Brain microvascular endothelial cell (primary cell): Measurements from ENCODE around the gene ATF5.

Source experiments
- DNase-seq: peaks from one replicate; pipeline ENCODE4 v3.0.0-alpha.2; 2020
- H3K27ac ChIP-seq: fragments of 250-450 bp; sonication (Bioruptor Pico); 2 replicates; pipeline ENCODE4 v1.5.1; 2020; ENCODE audit warnings: mild to moderate bottlenecking, moderate library complexity
- H3K27me3 ChIP-seq: fragments of 250-450 bp; sonication (Bioruptor Pico); replicated peaks from 2 replicates; pipeline ENCODE4 v1.5.1; 2020; ENCODE audit warnings: mild to moderate bottlenecking
- H3K36me3 ChIP-seq: fragments of 250-450 bp; sonication (Bioruptor Pico); replicated peaks from 2 replicates; pipeline ENCODE4 v1.5.1; 2020; ENCODE audit warnings: mild to moderate bottlenecking
- H3K4me3 ChIP-seq: 2 replicates; pipeline ENCODE4 v1.5.1; 2011; ENCODE audit warnings: low read depth, mild to moderate bottlenecking, control low read depth, low read length, moderate library complexity
- in situ Hi-C: cut with HindIII; loops from 2 replicates; pipeline ENCODE4 v1.10.0; 2017; ENCODE audit warnings: low sequenced_read_pairs, low pct_ligation_motif_present
- TF ChIP-seq, protein P1 (sequence below): IDR thresholded peaks from 2 replicates; pipeline ENCODE4 v1.5.1; 2011; ENCODE audit warnings: low read depth, mild to moderate bottlenecking, moderate library complexity, low read length, control low read depth, inconsistent platforms; ENCODE audit errors: missing control alignments

Gene ATF5

DNA sequence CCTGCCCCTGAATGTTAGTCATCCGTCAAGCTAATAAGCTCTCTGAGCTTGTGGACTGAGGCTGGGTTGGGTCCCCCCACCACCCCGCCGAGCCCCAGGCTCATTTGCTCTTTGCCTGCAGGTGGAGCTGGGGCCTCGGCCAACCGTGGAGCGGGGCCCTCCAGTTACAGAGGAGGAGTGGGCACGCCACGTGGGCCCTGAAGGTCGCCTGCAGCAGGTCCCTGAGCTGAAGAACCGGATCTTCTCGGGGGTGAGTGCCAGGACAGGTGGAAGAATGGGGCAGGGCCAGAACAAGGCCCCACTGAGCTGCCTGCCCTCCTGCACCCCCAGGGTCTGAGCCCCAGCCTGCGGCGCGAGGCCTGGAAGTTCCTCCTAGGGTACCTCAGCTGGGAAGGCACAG, 46.4 kb upstream of the ATF5 start:
- H3K27ac ChIP-seq = no peak overlapping the region
- H3K27me3 ChIP-seq = no peaks in the 10 kb centered on the region
- no peak for DNase-seq
- peaks cover 44% of the 10 kb centered on the region for H3K36me3 ChIP-seq
- TF ChIP-seq, protein P1, sequence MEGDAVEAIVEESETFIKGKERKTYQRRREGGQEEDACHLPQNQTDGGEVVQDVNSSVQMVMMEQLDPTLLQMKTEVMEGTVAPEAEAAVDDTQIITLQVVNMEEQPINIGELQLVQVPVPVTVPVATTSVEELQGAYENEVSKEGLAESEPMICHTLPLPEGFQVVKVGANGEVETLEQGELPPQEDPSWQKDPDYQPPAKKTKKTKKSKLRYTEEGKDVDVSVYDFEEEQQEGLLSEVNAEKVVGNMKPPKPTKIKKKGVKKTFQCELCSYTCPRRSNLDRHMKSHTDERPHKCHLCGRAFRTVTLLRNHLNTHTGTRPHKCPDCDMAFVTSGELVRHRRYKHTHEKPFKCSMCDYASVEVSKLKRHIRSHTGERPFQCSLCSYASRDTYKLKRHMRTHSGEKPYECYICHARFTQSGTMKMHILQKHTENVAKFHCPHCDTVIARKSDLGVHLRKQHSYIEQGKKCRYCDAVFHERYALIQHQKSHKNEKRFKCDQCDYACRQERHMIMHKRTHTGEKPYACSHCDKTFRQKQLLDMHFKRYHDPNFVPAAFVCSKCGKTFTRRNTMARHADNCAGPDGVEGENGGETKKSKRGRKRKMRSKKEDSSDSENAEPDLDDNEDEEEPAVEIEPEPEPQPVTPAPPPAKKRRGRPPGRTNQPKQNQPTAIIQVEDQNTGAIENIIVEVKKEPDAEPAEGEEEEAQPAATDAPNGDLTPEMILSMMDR = no peak
- no peak overlapping the region for H3K4me3 ChIP-seq
- in situ Hi-C loops = no loop called here

DNA sequence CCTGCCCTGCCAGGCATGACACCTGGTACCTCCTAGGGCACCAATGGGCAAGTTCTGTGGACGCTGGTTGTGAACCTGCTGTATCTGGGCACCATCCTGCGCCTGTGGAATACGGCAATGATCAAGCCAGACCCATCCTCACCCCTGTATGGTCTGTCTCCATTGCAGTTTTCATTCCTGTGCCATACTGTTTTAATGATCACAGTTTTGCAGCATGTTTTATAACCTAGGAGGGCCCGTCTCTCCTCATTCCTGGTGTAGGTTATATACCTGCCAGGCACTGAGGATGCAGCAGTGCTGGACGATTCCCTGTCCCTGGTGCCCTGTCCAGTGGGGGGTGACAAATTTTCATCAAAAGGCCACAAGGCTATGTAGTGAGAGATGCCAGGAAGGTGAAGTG, 45.9 kb upstream of the ATF5 start:
- no peak for DNase-seq
- TF ChIP-seq, protein P1 = no peak
- in situ Hi-C loops = no loop called here
- peaks cover 44% of the 10 kb centered on the region for H3K36me3 ChIP-seq
- no peak overlapping the region for H3K4me3 ChIP-seq
- H3K27ac ChIP-seq = no peak overlapping the region
- no peaks in the 10 kb centered on the region for H3K27me3 ChIP-seq

DNA sequence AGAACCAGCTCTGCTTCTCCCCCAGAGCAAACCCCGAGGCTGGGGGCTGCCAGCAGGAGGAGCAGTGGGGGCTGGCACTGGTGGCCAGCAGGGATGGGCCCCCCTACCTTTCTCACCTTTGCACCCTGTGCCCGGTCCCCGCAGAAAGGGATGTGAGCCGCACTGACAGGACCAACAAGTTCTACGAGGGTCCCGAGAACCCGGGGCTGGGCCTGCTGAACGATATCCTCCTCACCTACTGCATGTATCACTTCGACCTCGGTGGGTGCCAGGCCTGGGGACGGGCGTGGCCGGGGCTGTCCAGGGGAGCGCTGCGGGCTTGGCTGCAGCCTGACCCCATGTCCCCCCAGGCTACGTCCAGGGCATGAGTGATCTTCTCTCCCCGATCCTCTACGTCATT, 44.9 kb upstream of the ATF5 start:
- no peak overlapping the region for H3K27ac ChIP-seq
- DNase-seq = no peak
- in situ Hi-C loops = no loop called here
- peaks cover 46% of the 10 kb centered on the region for H3K36me3 ChIP-seq
- TF ChIP-seq, protein P1 = no peak
- no peaks in the 10 kb centered on the region for H3K27me3 ChIP-seq
- H3K4me3 ChIP-seq = no peak overlapping the region

DNA sequence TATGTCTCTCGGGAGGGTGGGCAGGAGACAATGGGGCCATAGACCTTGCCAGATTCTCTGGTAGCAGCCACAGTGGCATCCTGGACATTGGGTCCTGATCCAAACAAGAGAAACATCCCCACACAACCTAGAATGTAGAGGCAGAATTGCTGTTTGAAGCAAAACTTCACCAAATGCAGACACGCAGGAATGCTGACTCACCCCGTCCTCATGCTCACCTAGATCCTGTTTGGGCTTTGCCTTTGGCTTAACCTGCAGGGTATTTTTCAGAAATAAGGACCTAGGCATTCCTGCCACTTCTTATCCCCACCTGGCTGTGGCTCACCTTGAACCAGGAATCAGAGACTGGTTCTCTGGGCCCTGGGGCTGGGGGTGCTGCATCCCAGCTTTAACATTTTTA, 44.2 kb upstream of the ATF5 start:
- in situ Hi-C loops = no loop called here
- peaks cover 45% of the 10 kb centered on the region for H3K36me3 ChIP-seq
- TF ChIP-seq, protein P1 = no peak
- no peak overlapping the region for H3K27ac ChIP-seq
- no peak for DNase-seq
- H3K4me3 ChIP-seq = no peak overlapping the region
- no peaks in the 10 kb centered on the region for H3K27me3 ChIP-seq

DNA sequence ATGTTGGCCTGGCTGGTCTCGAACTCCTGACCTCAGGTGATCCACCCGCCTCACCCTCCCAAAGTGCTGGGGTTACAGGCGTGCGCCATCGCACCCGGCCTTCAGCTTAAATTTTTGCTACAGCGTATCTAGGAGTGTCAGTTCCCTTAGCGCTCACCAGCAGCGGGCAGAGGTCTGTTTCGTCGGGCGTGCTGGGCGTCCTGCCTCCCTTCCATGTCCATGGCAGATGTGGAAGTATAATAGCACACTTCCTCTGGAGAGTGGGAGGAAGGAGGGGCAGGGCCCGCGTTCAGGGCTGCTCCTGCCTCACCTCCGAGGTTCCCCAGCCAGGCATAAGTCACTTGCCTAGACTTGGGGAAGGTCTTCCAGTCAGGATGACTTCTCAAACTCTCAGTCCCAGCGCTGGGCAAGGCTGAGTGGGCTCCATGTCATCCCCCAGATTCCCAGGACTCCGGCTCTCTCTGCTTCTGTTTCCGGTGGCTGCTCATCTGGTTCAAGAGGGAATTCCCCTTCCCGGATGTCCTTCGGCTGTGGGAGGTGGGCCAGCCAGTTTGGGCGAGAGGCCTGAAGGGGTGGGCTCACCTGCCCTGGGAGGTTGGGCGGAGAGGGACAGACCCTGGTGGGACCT, 41.9 kb upstream of the ATF5 start:
- TF ChIP-seq, protein P1 = no peak
- no peaks in the 10 kb centered on the region for H3K27me3 ChIP-seq
- H3K4me3 ChIP-seq = no peak overlapping the region
- in situ Hi-C loops = no loop called here
- peaks cover 29% of the 10 kb centered on the region for H3K36me3 ChIP-seq
- no peak overlapping the region for H3K27ac ChIP-seq
- DNase-seq = no peak
